Renal cortex interstitium (tissue), 11 donors: ENCODE measurements around the gene C9orf50. TPM values are rescaled to one million over a fixed set of nuclear protein-coding genes. Genes with fewer than 3 reads are reported as not detected.
"Not testable (repeated sequence)": the region's sequence is repeated elsewhere in the genome, so short reads cannot be mapped to it uniquely, and the experiment has no call there.

Source experiments
- DNase-seq, 11 donors: peaks; one replicate each; pipeline ENCODE4 v3.0.0-alpha.2; 2013; ENCODE audit warnings: low read depth in 9 of 11, low spot score in 4 of 11; ENCODE audit errors: extremely low read depth in 1 of 11
- polyA plus RNA-seq, 3 donors: library from polyadenylated mRNA; unstranded; fragments of 120-200 nt; gene quantifications; one replicate each; pipeline ENCODE4 v1.2.1, GENCODE V29; 2013; ENCODE audit not compliant: insufficient read length in 3 of 3

C9orf50 gene
- polyA plus RNA-seq, 3 donors, result 0.69 to 1.4 TPM; not detected in 1

GRCh38 chr9:129601082-129601674 is 19.7 kb downstream of the C9orf50 start:
- no peak for DNase-seq

GRCh38 chr9:129598089-129598596 is 22.8 kb downstream of the C9orf50 start:
- no peak for DNase-seq

GRCh38 chr9:129597355-129598088 is 23.4 kb downstream of the C9orf50 start:
- peak in 3 of 11 donors; percentile 68 to 80 (median 74) for DNase-seq

- peak in 4 of 11 donors; percentile 67 to 81 (median 78) for DNase-seq
Measured at GRCh38 chr9:129596541-129597331, 24.2 kb downstream of the C9orf50 start.

GRCh38 chr9:129595903-129596540 is 24.9 kb downstream of the C9orf50 start:
- no peak for DNase-seq

GRCh38 chr9:129595311-129595741 is 25.6 kb downstream of the C9orf50 start:
- DNase-seq, result no peak

GRCh38 chr9:129594632-129595031 is 26.3 kb downstream of the C9orf50 start:
- DNase-seq, result no peak

- not testable (repeated sequence) for DNase-seq
Measured at GRCh38 chr9:129592790-129593189, 28.1 kb downstream of the C9orf50 start.

- no peak for DNase-seq
Measured at GRCh38 chr9:129591916-129592315, 29.0 kb downstream of the C9orf50 start.

- DNase-seq, result no peak
Measured at GRCh38 chr9:129590466-129590865, 30.4 kb downstream of the C9orf50 start.

GRCh38 chr9:129587487-129588262 is 33.2 kb downstream of the C9orf50 start:
- DNase-seq, result peak in 2 of 11 donors; percentile 53 to 80

GRCh38 chr9:129586685-129587084 is 34.2 kb downstream of the C9orf50 start:
- no peak for DNase-seq

- no peak for DNase-seq
Measured at GRCh38 chr9:129586245-129586644, 34.7 kb downstream of the C9orf50 start.

- no peak for DNase-seq
Measured at GRCh38 chr9:129585352-129585751, 35.5 kb downstream of the C9orf50 start.

GRCh38 chr9:129584136-129584535 is 36.8 kb downstream of the C9orf50 start:
- DNase-seq, result no peak

- no peak for DNase-seq
Measured at GRCh38 chr9:129583308-129584038, 37.4 kb downstream of the C9orf50 start.

GRCh38 chr9:129582855-129583254 is 38.0 kb downstream of the C9orf50 start:
- DNase-seq, result no peak
